NCI-H2107 treated with DMSO at 0.1 percent for 48 hours (cell line): ENCODE data around the gene SIGLEC14.
A peak's percentile ranks its signal among the peaks of the same experiment; 100 is the strongest.
"Not testable (repeated sequence)": the region's sequence is repeated elsewhere in the genome, so short reads cannot be mapped to it uniquely, and the experiment has no call there.

ENCODE experiments used
- DNase-seq: peaks from one replicate; lab custom pipeline; 2025; ENCODE audit not compliant: unreplicated experiment; lab: John Stamatoyannopoulos, UW

Gene SIGLEC14

DNA sequence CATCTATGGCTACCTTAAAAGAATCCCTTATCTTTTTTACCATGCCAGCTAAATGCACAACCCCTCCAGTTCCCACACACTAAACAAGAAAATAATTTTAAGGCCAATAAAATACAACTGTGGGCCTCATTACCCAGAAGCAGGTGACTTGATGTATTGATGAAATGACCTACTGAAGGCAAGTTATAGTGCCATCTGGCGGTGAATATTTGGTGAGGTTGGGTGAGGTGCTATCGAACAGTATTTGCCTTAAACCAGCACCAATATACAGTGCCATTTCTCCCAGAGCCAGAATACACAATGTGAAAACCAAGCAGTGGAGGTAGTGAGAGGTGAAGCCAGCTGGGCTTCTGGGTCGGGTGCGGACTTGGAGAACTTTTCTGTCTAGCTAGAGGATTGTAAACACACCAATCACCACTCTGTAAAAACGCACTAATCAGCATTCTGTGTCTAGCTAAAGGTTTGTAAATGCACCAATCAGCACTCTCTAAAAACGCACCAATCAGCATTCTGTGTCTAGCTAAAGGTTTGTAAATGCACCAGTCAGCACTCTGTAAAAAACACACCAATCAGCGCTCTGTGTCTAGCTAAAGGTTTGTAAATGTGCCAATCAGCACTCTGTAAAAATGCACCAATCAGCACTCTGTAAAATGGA is 29.4 kb upstream of the SIGLEC14 start:
- DNase-seq: not testable (repeated sequence)

DNA sequence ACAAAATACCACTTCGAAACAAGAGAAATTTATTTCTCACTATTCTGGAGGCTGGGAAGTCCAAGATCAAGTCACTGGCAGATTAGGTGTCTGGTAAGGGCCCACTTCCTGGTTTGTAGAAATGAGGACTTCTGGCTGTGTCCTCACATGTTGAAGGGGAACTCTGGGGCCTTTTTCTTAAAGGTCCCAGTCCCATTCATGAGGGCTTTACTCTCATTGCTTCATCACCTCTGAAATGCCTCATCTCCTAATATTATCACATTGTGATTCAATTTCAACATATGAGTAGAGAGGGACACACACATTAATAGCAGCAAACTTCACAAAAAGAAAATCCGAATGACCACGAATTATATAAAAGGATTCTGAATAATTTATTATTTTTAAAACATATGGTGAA is 21.6 kb upstream of the SIGLEC14 start:
- DNase-seq: no peak

DNA sequence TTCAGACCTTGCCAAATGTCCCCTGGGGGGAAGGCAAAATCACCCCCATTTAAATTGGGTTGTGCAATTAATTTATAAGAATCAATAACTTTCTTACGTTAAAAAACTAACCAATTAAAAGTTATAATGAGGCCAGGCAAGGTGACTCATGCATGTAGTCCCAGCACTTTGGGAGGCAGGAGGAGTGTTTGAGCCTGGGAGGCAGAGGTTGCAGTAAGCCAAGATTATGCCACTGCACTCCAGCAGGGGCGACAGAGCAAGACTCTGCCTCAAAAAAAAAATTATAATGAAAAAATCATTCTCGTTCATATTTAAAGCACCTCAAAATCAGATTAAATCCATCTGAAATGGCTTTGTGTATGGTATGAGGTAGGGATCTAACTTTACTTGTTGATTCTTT is 18.4 kb upstream of the SIGLEC14 start:
- DNase-seq: no peak

DNA sequence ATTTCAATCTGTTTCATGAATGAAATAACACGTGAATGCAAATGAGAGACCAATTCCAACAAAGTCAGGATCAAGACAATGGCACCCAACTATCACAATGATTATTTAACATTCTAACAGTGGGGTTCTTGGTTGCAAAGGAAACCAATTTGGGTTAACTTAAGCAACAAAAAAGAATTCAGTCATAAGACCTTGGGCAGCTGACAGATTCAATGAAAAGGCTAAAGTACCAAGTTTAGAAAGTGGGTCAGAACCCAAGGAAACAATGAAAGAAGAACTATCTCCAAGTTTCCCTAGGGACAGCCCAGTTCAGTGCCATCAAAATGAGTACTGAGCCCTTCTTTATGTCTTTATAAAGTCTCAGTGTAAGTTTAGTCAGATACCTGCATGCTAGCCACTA is 17.5 kb upstream of the SIGLEC14 start:
- no peak for DNase-seq

- no peak for DNase-seq
Observed at GRCh38 chr19:51663650-51664049, 17.0 kb upstream of the SIGLEC14 start.

GRCh38 chr19:51660975-51661600 is 14.5 kb upstream of the SIGLEC14 start:
- peak; percentile 21 for DNase-seq

GRCh38 chr19:51654783-51655182 is 8.2 kb upstream of the SIGLEC14 start:
- no peak for DNase-seq

- no peak for DNase-seq
Observed at GRCh38 chr19:51653162-51653561, 6.5 kb upstream of the SIGLEC14 start.

DNA sequence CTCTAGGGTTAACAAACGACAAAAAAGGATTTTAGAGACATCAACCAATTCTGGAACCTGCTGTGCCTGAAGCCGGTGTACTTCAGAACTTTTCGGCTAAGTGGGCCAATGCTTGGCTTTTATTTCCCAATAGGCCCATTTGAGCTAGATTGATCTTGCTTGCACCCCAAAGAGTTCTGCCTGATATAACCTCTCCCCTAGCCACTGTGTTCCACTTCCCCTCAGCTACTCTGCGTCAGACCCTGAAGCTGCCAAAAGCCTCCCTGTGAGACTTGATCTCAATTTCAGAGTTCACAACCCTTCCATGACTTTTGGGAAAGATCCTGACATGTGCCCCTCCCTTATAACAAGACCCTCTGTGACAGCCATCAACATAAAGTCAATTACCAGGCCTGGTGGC is 5.6 kb upstream of the SIGLEC14 start:
- no peak for DNase-seq

DNA sequence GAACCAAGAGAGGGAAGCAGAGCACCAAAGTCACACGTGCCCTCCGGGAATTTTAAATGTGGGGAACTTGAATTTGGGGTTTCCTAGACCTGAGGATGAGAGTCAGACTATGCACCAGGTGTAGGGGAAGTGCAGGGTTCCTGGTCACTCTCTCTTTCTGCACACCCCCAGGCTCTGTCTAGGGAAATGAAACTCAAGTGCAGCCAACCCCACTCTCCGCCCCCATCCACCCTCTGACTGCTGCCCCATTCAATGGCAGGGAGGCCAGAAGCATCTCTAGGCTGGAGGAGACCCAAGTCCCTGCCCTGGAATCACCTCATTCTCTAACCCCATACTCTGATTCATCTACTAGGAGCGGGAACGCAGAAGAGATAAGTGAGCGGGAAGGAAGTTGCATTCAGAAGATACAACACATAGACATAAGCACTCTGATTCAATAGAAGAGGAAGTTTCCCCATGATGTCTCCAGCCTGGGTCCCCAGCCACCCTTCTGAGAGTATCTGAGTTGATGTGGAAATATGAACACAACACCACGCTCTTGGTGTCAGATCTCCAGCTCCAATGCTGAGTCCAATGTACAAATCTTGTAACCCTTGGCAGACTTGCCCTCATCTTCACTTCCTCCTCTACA is 4.7 kb upstream of the SIGLEC14 start:
- no peak for DNase-seq

DNA sequence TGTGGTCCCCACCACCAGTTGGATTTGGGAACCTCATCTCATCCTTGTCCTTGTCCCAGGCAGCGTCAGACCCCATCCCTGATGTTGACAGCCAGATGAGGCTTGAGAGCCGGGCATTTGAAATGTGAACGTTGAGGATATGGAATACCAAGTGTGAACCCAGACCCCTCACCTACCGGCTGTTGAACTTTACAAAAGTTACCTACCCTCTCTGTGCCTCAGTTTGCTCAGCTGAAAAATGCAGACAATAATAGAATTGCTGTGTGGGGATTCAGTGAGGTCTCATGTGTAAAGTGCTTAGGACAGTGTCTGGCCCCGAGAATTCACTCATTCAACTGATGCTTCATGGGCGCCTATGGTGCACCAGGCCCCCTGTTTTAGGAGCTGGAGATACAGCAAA is 693 bp upstream of the SIGLEC14 start:
- no peak for DNase-seq

- DNase-seq: no peak
Observed at GRCh38 chr19:51644636-51645271, 1.9 kb downstream of the SIGLEC14 start.

GRCh38 chr19:51641648-51642047 is 5.0 kb downstream of the SIGLEC14 start:
- no peak for DNase-seq

DNA sequence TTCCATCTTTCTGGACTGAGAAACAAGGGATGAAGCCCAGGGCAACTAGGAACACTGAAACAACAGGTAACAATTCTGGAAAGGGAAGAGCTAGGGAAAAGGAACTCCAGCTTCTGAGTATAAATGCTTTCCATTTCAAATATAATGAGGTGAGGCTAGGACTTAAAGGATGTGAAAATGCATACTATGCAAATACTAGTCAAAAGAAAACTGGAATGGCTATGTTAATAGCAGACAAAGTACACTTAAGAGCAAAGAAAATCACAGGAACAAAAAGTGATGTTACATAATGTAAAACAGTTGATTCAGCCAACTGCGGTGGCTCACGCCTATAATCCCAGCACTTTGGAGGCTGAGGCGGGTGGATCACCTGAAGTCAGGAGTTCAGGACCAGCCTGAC is 6.2 kb downstream of the SIGLEC14 start:
- DNase-seq: no peak

DNA sequence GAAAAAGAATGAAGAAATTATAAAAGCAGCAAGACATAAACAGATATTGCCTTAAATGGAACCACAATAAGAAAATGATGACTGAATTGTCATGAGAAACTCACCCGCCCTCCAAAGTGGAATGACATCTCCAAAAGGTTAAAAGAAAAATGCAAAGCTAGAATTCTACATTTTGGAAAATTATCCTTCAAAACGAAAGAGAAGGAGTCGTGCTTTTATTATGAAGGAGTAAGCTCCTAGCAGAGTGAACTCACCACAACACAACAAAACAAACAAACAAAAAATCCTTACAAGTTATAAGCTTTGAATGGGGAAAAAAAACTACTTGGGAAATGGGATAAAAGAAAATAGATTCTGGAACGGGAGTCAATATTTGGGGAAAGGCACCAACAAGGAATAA is 6.7 kb downstream of the SIGLEC14 start:
- no peak for DNase-seq

- no peak for DNase-seq
Observed at GRCh38 chr19:51637362-51637978, 9.2 kb downstream of the SIGLEC14 start.

GRCh38 chr19:51632126-51632525 is 14.5 kb downstream of the SIGLEC14 start:
- no peak for DNase-seq

DNA sequence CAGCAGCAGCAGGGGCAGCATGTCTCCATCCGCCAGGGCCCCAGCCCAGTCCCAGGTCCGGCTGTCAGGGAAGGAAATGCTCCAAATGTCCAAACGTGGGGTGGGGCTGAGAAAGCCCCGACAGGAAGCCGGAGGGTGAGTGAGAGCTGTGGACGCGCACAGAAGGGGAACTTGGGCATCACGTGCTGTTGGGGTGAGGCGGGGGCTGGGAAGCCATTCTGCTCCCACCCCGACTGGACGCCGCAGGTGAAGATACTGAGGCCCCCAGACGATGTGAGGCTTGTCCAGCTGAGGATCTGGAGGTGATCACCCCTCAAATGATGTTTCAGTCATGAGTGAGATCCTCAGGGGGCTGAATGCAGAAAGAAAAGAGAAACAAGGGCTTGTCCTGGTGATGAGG is 16.3 kb downstream of the SIGLEC14 start, which contains the start of gene SIGLEC5:
SIGLEC5 (minus strand) TSS at position 87 of the 400 bp plus-strand sequence; CDS start at position 21, 66 bp downstream.
- not testable (repeated sequence) for DNase-seq

DNA sequence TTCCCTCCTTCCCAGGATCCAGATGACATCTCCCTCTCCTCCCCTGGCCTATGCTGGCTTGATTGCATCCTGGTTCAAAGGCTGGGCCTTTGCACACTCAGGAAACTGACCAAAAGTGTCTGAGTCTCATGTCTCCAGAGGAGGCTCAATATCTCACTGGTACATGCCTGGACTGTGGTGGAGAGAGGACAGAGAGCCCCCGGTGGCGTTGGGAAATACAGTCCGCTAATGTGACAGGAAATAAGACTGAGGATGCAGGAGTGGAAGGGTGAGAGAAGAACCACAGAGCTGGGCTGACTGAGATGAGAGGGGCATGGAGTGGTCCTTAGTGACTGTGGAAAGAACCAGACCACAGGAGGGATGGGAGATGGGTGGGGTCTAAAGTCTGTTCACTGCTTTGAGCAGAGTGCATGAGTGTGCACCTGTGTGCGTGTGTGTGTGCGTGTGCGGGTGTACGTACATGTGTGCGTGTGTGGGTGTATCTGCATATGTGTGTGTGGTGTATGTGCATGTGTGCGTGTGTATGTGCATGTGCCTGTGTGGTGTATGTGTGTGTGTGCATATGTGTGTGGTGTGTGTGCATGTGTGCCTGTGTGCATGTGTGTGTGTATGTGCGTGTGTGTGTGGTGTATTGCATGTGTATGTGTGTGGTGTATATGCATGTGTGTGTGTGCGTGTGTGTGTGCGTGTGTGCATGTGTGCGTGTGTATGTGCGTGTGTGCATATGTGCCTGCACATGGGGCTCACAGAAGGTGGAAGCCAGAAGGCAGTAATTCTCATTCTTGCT is 18.3 kb downstream of the SIGLEC14 start:
- no peak for DNase-seq

GRCh38 chr19:51627491-51628138 is 19.0 kb downstream of the SIGLEC14 start:
- DNase-seq: no peak
